ENCODE data around the gene AGAP1. TPM values are rescaled to one million over a fixed set of nuclear protein-coding genes. Genes with fewer than 3 reads are reported as not detected.

Gene AGAP1
- total RNA-seq, 4 donors from 2014 or later = 33.7 to 39.9 (median 35.6) TPM

- TF ChIP-seq EP300 (IDR thresholded peaks at IDR 0.05) (no peak), POLR2A (IDR thresholded peaks at IDR 0.05) (no peak)
- TF ChIP-seq, protein P1, sequence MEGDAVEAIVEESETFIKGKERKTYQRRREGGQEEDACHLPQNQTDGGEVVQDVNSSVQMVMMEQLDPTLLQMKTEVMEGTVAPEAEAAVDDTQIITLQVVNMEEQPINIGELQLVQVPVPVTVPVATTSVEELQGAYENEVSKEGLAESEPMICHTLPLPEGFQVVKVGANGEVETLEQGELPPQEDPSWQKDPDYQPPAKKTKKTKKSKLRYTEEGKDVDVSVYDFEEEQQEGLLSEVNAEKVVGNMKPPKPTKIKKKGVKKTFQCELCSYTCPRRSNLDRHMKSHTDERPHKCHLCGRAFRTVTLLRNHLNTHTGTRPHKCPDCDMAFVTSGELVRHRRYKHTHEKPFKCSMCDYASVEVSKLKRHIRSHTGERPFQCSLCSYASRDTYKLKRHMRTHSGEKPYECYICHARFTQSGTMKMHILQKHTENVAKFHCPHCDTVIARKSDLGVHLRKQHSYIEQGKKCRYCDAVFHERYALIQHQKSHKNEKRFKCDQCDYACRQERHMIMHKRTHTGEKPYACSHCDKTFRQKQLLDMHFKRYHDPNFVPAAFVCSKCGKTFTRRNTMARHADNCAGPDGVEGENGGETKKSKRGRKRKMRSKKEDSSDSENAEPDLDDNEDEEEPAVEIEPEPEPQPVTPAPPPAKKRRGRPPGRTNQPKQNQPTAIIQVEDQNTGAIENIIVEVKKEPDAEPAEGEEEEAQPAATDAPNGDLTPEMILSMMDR (IDR thresholded peaks at IDR 0.05) = no peak
- no peaks in the 10 kb centered on the region for H3K36me3 ChIP-seq
- no peaks in the 10 kb centered on the region for H3K27me3 ChIP-seq
- DNase-seq (ENCODE audit: low spot score in 2 of 2) = no peak
- no peaks in the 10 kb centered on the region for H3K9me3 ChIP-seq
- WGBS, 2 donors = 96% methylated on average over 10 of the region's 10 CpGs
- H3K4me1 ChIP-seq = peaks cover 0 to 34% (median 8%) of the 10 kb centered on the region in 4 donors
- no peak overlapping the region for H3K4me3 ChIP-seq
- H3K27ac ChIP-seq = peak overlapping the region in 2 of 4 donors; percentile 25 to 91
These were observed 198.2 kb downstream of the AGAP1 start for GRCh38 chr2:235692076-235692475.

- H3K4me1 ChIP-seq = peaks cover 0 to 34% (median 8%) of the 10 kb centered on the region in 4 donors
These were observed 198.9 kb downstream of the AGAP1 start for GRCh38 chr2:235692671-235693171.

DNA sequence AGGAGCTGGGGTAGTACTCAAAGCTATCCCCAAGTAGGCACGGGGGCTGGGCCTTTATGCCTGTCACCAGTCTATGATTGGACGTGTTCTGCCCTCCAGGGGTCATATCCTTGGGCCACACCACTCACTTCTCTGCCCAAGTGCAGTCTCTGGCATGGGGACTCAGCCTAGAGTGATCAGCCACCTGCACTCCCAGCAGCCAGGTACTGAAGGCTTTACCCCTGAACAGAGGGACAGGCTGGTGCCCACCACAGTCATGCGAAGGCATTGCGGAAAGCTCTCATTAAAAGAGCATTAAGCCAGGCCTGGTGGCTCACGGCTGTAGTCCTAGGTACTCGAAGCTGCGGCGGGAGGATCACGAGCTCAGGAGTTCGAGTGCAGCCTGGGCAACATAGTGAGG is 199.4 kb downstream of the AGAP1 start:
- Histone ChIP-seq H3K36me3 (no peaks in the 10 kb centered on the region), H3K9me3 (no peaks in the 10 kb centered on the region), H3K27me3 (no peaks in the 10 kb centered on the region), H3K4me3 (no peak overlapping the region), H3K4me1 (peaks cover 0 to 32% (median 5%) of the 10 kb centered on the region in 4 donors), H3K27ac (peak overlapping the region in 2 of 4 donors; percentile 44 to 91)
- WGBS, 2 donors = 95 to 97% methylated on average over 10 of the region's 10 CpGs
- no peak for DNase-seq (ENCODE audit: low spot score in 2 of 2)
- TF ChIP-seq POLR2A (IDR thresholded peaks at IDR 0.05) (no peak), EP300 (IDR thresholded peaks at IDR 0.05) (no peak)
- TF ChIP-seq, protein P1 (IDR thresholded peaks at IDR 0.05) = no peak

More at GRCh38 chr2:235692671-235693171, 198.9 kb downstream of the AGAP1 start:
- TF ChIP-seq POLR2A (IDR thresholded peaks at IDR 0.05) = no peak
- TF ChIP-seq, protein P1 (IDR thresholded peaks at IDR 0.05) = no peak
- no peak for TF ChIP-seq EP300 (IDR thresholded peaks at IDR 0.05)
- DNase-seq (ENCODE audit: low spot score in 2 of 2) = no peak
- Histone ChIP-seq H3K4me3 (no peak overlapping the region), H3K9me3 (no peaks in the 10 kb centered on the region), H3K36me3 (no peaks in the 10 kb centered on the region), H3K27me3 (no peaks in the 10 kb centered on the region), H3K27ac (peak overlapping the region in 2 of 4 donors; percentile 25 to 91)
- WGBS, 2 donors = 94 to 95% methylated on average over 15 of the region's 15 CpGs

GRCh38 chr2:235694721-235695601 is 201.1 kb downstream of the AGAP1 start:
- peaks cover 0 to 23% (median 0%) of the 10 kb centered on the region in 4 donors for H3K4me1 ChIP-seq
- no peak for DNase-seq (ENCODE audit: low spot score in 2 of 2)
- WGBS, 2 donors = 82% methylated on average over 17 of the region's 17 CpGs

More at GRCh38 chr2:235694721-235695601, 201.1 kb downstream of the AGAP1 start:
- H3K9me3 ChIP-seq = no peaks in the 10 kb centered on the region
- H3K36me3 ChIP-seq = no peaks in the 10 kb centered on the region
- TF ChIP-seq, protein P1 (IDR thresholded peaks at IDR 0.05) = no peak
- no peak for TF ChIP-seq POLR2A (IDR thresholded peaks at IDR 0.05)
- TF ChIP-seq EP300 (IDR thresholded peaks at IDR 0.05) = no peak
- H3K27me3 ChIP-seq = no peaks in the 10 kb centered on the region
- no peak overlapping the region for H3K4me3 ChIP-seq
- peak overlapping the region in 1 of 4 donors; percentile 18 for H3K27ac ChIP-seq
